BE2C (cell line): ENCODE results near the gene MAP2K7.

Source experiments
- DNase-seq: peaks from one replicate; pipeline ENCODE4 v3.0.0-alpha.2; 2020
- H3K27me3 ChIP-seq: fragments of 250-450 bp; sonication (Bioruptor Pico); 2 replicates; pipeline ENCODE4 v1.5.1; 2020; ENCODE audit warnings: mild to moderate bottlenecking
- H3K36me3 ChIP-seq: fragments of 250-450 bp; sonication (Bioruptor Pico); 2 replicates; pipeline ENCODE4 v1.5.1; 2020; ENCODE audit warnings: mild to moderate bottlenecking
- H3K4me1 ChIP-seq: fragments of 250-450 bp; sonication (Bioruptor Pico); 2 replicates; pipeline ENCODE4 v1.5.1; 2020
- H3K4me3 ChIP-seq: 2 replicates; pipeline ENCODE4 v1.5.1; 2011; ENCODE audit warnings: low read depth, low read length
- H3K9me3 ChIP-seq: fragments of 250-450 bp; sonication (Bioruptor Pico); 2 replicates; pipeline ENCODE4 v1.5.1; 2020
- CTCF ChIP-seq: IDR thresholded peaks from 2 replicates; pipeline ENCODE4 v1.5.1; 2012; ENCODE audit warnings: mild to moderate bottlenecking, low read depth, low read length

The MAP2K7 gene

GRCh38 chr19:7918615-7919421 is 15.1 kb downstream of the MAP2K7 start:
- no peak for TF ChIP-seq CTCF
- no peak for DNase-seq
- no peak overlapping the region for H3K4me3 ChIP-seq
- 0 out of 2 replicates have a peak, but pooled peaks cover 3% of the 10 kb centered on the region for H3K4me1 ChIP-seq
- peaks cover 43% of the 10 kb centered on the region for H3K27me3 ChIP-seq
- no peaks in the 10 kb centered on the region; the same call in 1 of the 2 replicates for H3K36me3 ChIP-seq
- no peaks in the 10 kb centered on the region for H3K9me3 ChIP-seq

DNA sequence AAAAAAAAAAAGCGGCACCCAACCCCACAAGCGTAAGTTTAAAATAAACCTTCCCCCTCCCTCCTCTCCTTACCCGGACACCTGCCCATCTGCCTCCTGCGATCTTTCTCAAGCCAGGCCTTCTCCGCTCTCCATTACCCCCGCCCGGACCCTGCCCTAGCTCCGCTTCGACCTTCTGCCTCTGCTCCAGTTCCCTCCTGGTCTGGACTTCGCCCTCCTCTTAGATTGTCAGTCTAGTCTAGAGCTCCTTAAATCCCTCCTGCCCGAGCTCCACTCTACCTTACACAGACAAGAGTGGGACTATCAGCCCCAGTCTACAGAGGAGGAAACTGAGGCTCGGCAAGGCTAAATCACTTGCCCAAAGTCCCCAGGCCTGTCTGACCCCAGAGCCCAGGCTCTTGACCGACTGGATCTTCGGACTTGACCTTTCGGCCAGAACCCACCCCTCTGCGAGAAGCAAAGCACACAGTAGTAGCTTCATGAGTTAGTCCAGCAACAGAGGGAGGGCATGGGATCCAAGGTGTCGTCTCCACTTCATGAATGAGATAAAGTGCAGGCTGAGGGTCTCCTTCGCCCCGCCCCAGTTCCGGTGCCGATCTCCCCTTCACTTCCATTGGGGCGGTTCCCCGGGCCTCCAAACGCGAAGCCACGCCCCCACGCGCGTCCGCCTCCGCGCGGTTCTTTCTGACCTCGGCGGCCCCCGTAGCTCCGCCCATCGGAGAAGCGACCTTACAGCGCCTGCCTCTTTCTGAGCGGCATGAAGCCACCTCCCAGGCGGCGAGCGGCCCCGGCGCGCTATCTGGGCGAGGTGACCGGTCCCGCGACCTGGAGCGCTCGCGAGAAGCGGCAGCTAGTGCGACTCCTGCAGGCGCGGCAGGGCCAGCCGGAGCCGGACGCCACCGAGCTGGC is 16.2 kb downstream of the MAP2K7 start, which contains the start of gene SNAPC2:
Gene SNAPC2, plus strand, starts transcription at position 729 of the 909 bp plus-strand sequence. Its CDS starts 29 bp downstream, at position 758.
- Histone ChIP-seq H3K27me3 (peaks cover 40% of the 10 kb centered on the region), H3K4me3 (peak within 1 kb of the TSS; percentile 65), H3K4me1 (0 out of 2 replicates have a peak, but pooled peaks cover 3% of the 10 kb centered on the region), H3K9me3 (no peaks in the 10 kb centered on the region), H3K36me3 (no peaks in the 10 kb centered on the region; the same call in 1 of the 2 replicates)
- TF ChIP-seq CTCF = no peak
- peak; percentile 98 for DNase-seq

GRCh38 chr19:7920519-7921301 is 17.0 kb downstream of the MAP2K7 start:
- TF ChIP-seq CTCF = no peak
- no peaks in the 10 kb centered on the region for H3K9me3 ChIP-seq
- H3K4me1 ChIP-seq = 0 out of 2 replicates have a peak, but pooled peaks cover 3% of the 10 kb centered on the region

GRCh38 chr19:7921302-7921966 is 17.8 kb downstream of the MAP2K7 start:
- DNase-seq = no peak
- H3K4me1 ChIP-seq = peaks cover 6% of the 10 kb centered on the region

More at GRCh38 chr19:7920519-7921301, 17.0 kb downstream of the MAP2K7 start:
- peak; percentile 100 for DNase-seq
- Histone ChIP-seq H3K27me3 (peaks cover 31% of the 10 kb centered on the region), H3K36me3 (no peaks in the 10 kb centered on the region; the same call in 1 of the 2 replicates), H3K4me3 (peak overlapping the region; percentile 65)

More at GRCh38 chr19:7921302-7921966, 17.8 kb downstream of the MAP2K7 start:
- TF ChIP-seq CTCF = no peak
- Histone ChIP-seq H3K9me3 (no peaks in the 10 kb centered on the region), H3K36me3 (no peaks in the 10 kb centered on the region; the same call in 1 of the 2 replicates), H3K27me3 (peaks cover 24% of the 10 kb centered on the region), H3K4me3 (peak overlapping the region; percentile 24)
